Adrenal gland (tissue), 12 donors: ENCODE data around the gene ZNF136. TPM values are rescaled to one million over a fixed set of nuclear protein-coding genes. Genes with fewer than 3 reads are reported as not detected.

Experiments used
- DNase-seq, 7 donors: peaks; one replicate each; pipeline ENCODE4 v3.0.0-alpha.2; 2019 to 2020
- H3K27ac ChIP-seq, 5 donors: fragments of 200-600 bp; sonication (generic) in 4 of 5; 1 replicate in 3 of 5; 2 replicates in 2 of 5; pipeline versions ENCODE4 v1.5.1 to v1.8.0; 2016 to 2020; ENCODE audit warnings: mild to moderate bottlenecking in 1 of 5
- H3K27me3 ChIP-seq: fragments of 200-600 bp; 2 replicates; pipeline ENCODE4 v1.8.0; 2021
- H3K36me3 ChIP-seq, 2 donors: fragments of 200-600 bp; replicated peaks in 1 of 2; 1 replicate in 1 of 2; 2 replicates in 1 of 2; pipeline versions ENCODE4 v1.5.1 to v1.8.0; 2018 to 2022
- H3K4me1 ChIP-seq, 2 donors: fragments of 200-600 bp; replicated peaks in 1 of 2; 1 replicate in 1 of 2; 2 replicates in 1 of 2; pipeline versions ENCODE4 v1.5.1 to v1.8.0; 2018 to 2021
- H3K4me3 ChIP-seq, 4 donors: fragments of 200-600 bp; sonication (generic) in 3 of 4; one replicate each; pipeline ENCODE4 v1.5.1; 2016 to 2018
- H3K9me3 ChIP-seq, 3 donors: fragments of 200-600 bp; sonication (generic) in 1 of 3; replicated peaks in 1 of 3; 1 replicate in 2 of 3; 2 replicates in 1 of 3; pipeline versions ENCODE4 v1.5.1 to v1.8.0; 2016 to 2021
- POLR2A ChIP-seq, 2 donors: fragments of 450-650 bp; IDR thresholded peaks; one replicate each; pipeline ENCODE4 v1.6.1; 2017; ENCODE audit warnings: antibody characterized with exemption in 2 of 2, mild to moderate bottlenecking in 2 of 2, moderate library complexity in 1 of 2
- WGBS, 4 donors: extraction: QIAGEN DNeasy Blood & Tissue Kit in 2 of 4; methylation state at CpG; one replicate each; pipeline versions ENCODE4 v1.1.5 to v1.1.7; 2013 to 2017; 5-methylcytosine and 5-hydroxymethylcytosine counted together
- intact Hi-C, 2 donors: fragments of 100-400 bp; cut with DNase I; formaldehyde crosslinking; loops; one replicate each; pipeline versions ENCODE4 v1.14.1 to v1.15.0; 2022 to 2023
- polyA plus RNA-seq, 3 donors: library from polyadenylated mRNA; stranded (reverse); fragments of 200-250 nt in 2 of 3; fragments of 350-450 nt in 1 of 3; fragmentation: Illumina TruSeq in 1 of 3; extraction: RNeasy Lipid Tissue Mini Kit (QIAGEN cat#74804) in 1 of 3; gene quantifications; one replicate each; pipeline ENCODE4 v1.2.3, GENCODE V29; 2013 to 2014
- total RNA-seq, 9 donors: library from RNA; depleted of rRNA in 4 of 9; stranded (reverse); fragments of >200 nt in 4 of 9; fragments of 120-200 nt in 1 of 9; fragmentation: NEBNext Ultra II Directional in 1 of 9; extraction: Animal tissue kit (Norgen Biotek cat#: 25700) in 1 of 9; gene quantifications; one replicate each; pipeline versions ENCODE4 v1.1.0 to v1.2.4, GENCODE V29; 2013 to 2023
- TF ChIP-seq, protein P1 (sequence below), 6 experiments: fragments of 450-650 bp in 4 of 6; fragments of 200-600 bp in 2 of 6; sonication (generic) in 1 of 6; IDR thresholded peaks; 1 replicate in 5 of 6; 2 replicates in 1 of 6; pipeline versions ENCODE4 v1.5.1 to v1.8.0; 2016 to 2021; ENCODE audit warnings: antibody characterized with exemption in 6 of 6, mild to moderate bottlenecking in 2 of 6, moderate library complexity in 1 of 6
- donor health status: healthy with polysubstance abuse.
- donor health status: Bipolar disorder and iron deficiency.
- donor health status: DM: yes; HTN: yes; CAD: no.
- donor health status: DM: no; HTN: no; CAD: no.
- donor health status: DM: no; HTN: no; CAD: no.
- donor health status: DM: yes; HTN: yes; CAD: no.

The ZNF136 gene
- total and polyA plus RNA-seq, 12 donors: 5.1 to 19.8 (median 11.0) TPM

DNA sequence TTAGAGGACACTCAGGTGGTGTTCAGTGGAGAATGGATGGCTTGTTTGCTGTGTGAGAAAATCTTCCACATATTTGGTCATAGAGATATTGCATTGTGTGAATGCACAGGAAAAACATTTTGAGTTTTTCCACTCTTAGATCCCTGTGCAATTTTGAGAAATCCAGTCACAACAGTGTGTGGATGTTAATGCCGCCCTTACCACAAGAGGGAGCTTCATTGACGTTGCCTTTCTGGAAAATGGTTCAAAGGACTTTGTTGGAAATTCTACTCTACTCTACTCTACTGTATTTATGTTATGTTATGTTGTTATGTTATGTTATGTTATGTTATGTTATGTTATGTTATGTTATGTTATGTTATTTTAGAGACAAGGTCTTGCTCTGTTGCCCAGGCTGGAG, 36.2 kb upstream of the ZNF136 start:
- WGBS, 4 donors: 14 to 28% (median 22%) methylated on average over 2 of the region's 2 CpGs
- no peaks in the 10 kb centered on the region for H3K36me3 ChIP-seq
- intact Hi-C loops: no loop called here
- H3K27ac ChIP-seq: no peak overlapping the region
- H3K4me3 ChIP-seq: no peak overlapping the region
- H3K27me3 ChIP-seq: no peaks in the 10 kb centered on the region
- DNase-seq: peak in 2 of 7 donors; percentile 29 to 32
- peaks cover 0 to 6% (median 0%) of the 10 kb centered on the region in 3 donors for H3K9me3 ChIP-seq
- TF ChIP-seq, protein P1, sequence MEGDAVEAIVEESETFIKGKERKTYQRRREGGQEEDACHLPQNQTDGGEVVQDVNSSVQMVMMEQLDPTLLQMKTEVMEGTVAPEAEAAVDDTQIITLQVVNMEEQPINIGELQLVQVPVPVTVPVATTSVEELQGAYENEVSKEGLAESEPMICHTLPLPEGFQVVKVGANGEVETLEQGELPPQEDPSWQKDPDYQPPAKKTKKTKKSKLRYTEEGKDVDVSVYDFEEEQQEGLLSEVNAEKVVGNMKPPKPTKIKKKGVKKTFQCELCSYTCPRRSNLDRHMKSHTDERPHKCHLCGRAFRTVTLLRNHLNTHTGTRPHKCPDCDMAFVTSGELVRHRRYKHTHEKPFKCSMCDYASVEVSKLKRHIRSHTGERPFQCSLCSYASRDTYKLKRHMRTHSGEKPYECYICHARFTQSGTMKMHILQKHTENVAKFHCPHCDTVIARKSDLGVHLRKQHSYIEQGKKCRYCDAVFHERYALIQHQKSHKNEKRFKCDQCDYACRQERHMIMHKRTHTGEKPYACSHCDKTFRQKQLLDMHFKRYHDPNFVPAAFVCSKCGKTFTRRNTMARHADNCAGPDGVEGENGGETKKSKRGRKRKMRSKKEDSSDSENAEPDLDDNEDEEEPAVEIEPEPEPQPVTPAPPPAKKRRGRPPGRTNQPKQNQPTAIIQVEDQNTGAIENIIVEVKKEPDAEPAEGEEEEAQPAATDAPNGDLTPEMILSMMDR (IDR thresholded peaks at IDR 0.05): peak; percentile 17 to 53 (median 42)
- TF ChIP-seq POLR2A (IDR thresholded peaks at IDR 0.05): no peak
- H3K4me1 ChIP-seq: no peaks in the 10 kb centered on the region

DNA sequence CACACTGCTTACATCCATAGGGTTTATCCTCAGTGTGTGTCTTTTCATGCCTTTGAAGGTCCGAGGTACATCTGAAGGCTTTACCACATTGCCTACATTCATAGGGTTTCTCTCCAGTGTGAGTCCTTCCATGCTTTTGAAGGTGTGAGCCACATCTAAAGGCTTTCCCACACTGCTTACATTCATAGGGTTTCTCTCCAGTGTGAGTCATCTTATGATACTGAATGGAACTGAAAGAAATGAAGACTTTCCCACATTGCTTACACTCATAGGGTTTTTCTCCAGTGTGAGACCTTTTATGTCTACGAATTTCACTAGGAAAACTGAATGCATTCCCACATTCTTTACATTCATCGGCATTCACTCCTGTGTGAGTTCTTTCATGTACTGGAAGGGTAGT, 29.8 kb upstream of the ZNF136 start:
- intact Hi-C loops: no loop called here
- Histone ChIP-seq H3K9me3 (peaks cover 0 to 24% (median 0%) of the 10 kb centered on the region in 3 donors), H3K36me3 (peaks cover 6 to 39% of the 10 kb centered on the region in 2 donors), H3K4me1 (no peaks in the 10 kb centered on the region), H3K27me3 (no peaks in the 10 kb centered on the region), H3K27ac (no peak overlapping the region), H3K4me3 (no peak overlapping the region)
- 93 to 99% (median 98%) methylated on average over 3 of the region's 3 CpGs for WGBS, 4 donors
- no peak for DNase-seq
- no peak for TF ChIP-seq POLR2A (IDR thresholded peaks at IDR 0.05)
- TF ChIP-seq, protein P1 (IDR thresholded peaks at IDR 0.05): no peak

DNA sequence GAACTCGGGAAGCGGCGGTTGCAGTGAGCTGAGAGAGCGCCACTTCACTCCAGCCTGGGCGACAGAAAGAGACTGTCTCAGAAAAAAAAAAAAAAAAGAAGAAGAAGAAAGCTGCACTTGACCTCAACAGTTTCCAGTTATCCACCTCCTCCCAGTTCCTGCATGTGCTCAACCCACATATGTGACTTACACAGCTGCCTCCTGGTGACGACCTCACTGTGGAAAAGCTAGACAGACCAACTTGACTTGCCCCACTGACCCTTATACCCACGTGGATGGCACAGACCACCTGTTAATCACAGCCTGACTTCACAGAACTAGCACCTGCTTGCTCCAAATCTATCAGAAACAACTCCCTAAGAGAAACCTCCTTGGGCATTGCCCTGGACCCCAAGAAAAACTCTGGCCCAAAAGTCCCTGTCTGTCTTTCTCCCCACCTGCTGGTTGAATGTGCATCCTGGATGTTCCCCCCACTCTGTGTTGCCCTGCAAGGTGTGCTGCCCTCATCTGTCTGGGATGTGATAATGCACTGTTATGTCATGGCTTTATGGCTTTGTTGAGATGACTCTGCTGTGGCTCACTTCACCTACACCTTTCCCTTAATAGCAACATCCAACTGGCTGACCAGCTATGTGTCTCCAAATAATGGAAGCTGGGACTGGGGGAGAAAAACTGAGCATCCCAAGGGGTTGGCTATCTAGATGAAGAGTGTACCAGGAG, 25.5 kb upstream of the ZNF136 start:
- 80 to 85% (median 83%) methylated on average over 7 of the region's 7 CpGs for WGBS, 4 donors
- Histone ChIP-seq H3K4me3 (no peak overlapping the region), H3K4me1 (peaks cover 10 to 21% of the 10 kb centered on the region in 2 donors), H3K27me3 (no peaks in the 10 kb centered on the region), H3K27ac (no peak overlapping the region), H3K9me3 (peaks cover 0 to 12% (median 0%) of the 10 kb centered on the region in 3 donors), H3K36me3 (peaks cover 6 to 35% of the 10 kb centered on the region in 2 donors)
- DNase-seq: no peak
- TF ChIP-seq, protein P1 (IDR thresholded peaks at IDR 0.05): peak in 2 of 6 experiments; percentile 8 to 21
- no peak for TF ChIP-seq POLR2A (IDR thresholded peaks at IDR 0.05)
- intact Hi-C loops: loop anchor here in 1 of 2 donors (5.0 kb wide), 1 partner anchor 50 kb away; no protein-coding TSS in a partner anchor

DNA sequence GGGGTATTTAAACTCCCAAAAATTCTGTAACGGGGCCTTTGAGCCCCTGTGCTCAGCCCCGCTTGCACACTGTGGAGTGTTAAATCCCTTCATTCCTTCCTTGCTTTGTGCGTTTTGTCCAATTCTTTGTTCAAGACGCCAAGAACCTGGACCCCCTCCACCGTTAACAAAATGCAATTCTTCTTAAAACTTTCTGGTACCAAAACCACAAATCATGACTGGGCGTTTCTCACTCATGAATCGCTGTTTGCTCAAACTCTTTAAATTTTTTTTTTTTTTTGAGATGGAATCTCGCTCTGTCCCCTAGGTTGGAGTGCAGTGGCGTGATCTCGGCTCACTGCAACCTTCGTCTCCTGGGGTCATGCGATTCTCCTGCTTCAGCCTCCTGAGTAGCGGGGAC, 23.6 kb upstream of the ZNF136 start:
- no peaks in the 10 kb centered on the region for H3K27me3 ChIP-seq
- H3K27ac ChIP-seq: peak overlapping the region in 2 of 5 donors; percentile 71 to 82
- intact Hi-C loops: loop anchor here in 1 of 2 donors (5.0 kb wide), 1 partner anchor 52 kb away; no protein-coding TSS in a partner anchor
- DNase-seq: no peak
- peaks cover 10 to 21% of the 10 kb centered on the region in 2 donors for H3K4me1 ChIP-seq
- no peaks in the 10 kb centered on the region for H3K9me3 ChIP-seq
- H3K4me3 ChIP-seq: peak overlapping the region in 2 of 4 donors; percentile 74 to 87
- WGBS, 4 donors: 28 to 50% (median 32%) methylated on average over 11 to 13 of the region's 13 CpGs
- no peak for TF ChIP-seq POLR2A (IDR thresholded peaks at IDR 0.05)
- TF ChIP-seq, protein P1 (IDR thresholded peaks at IDR 0.05): no peak
- peaks cover 0 to 17% of the 10 kb centered on the region in 2 donors for H3K36me3 ChIP-seq
